HK-2 (cell line): Measurements from ENCODE around the gene DUSP1.
"Not testable (repeated sequence)": the region's sequence is repeated elsewhere in the genome, so short reads cannot be mapped to it uniquely, and the experiment has no call there.

ENCODE experiments used
- DNase-seq: peaks from one replicate; pipeline ENCODE4 v3.0.0-alpha.2; 2018; ENCODE audit not compliant: unreplicated experiment

The DUSP1 gene

GRCh38 chr5:172770675-172771438 is at the start of gene DUSP1:
Gene DUSP1, minus strand, starts transcription at chr5:172771195. Its CDS starts 243 bp downstream, at chr5:172770952.
- DNase-seq, result peak; percentile 97

- DNase-seq, result peak; percentile 54
Measured at GRCh38 chr5:172820046-172820767, 49.2 kb upstream of the DUSP1 start.

- DNase-seq, result no peak
Measured at GRCh38 chr5:172819569-172819968, 48.6 kb upstream of the DUSP1 start.

GRCh38 chr5:172818081-172818480 is 47.1 kb upstream of the DUSP1 start:
- no peak for DNase-seq

- DNase-seq, result no peak
Measured at GRCh38 chr5:172817664-172818063, 46.7 kb upstream of the DUSP1 start.

GRCh38 chr5:172816925-172817562 is 46.0 kb upstream of the DUSP1 start:
- DNase-seq, result no peak

- no peak for DNase-seq
Measured at GRCh38 chr5:172815631-172816030, 44.6 kb upstream of the DUSP1 start.

- not testable (repeated sequence) for DNase-seq
Measured at GRCh38 chr5:172810996-172811395, 40.0 kb upstream of the DUSP1 start.

GRCh38 chr5:172809774-172810173 is 38.8 kb upstream of the DUSP1 start:
- no peak for DNase-seq

- DNase-seq, result no peak
Measured at GRCh38 chr5:172807766-172808311, 36.8 kb upstream of the DUSP1 start.

GRCh38 chr5:172806897-172807672 is 36.1 kb upstream of the DUSP1 start:
- no peak for DNase-seq

- no peak for DNase-seq
Measured at GRCh38 chr5:172805736-172806255, 34.8 kb upstream of the DUSP1 start.

GRCh38 chr5:172805018-172805683 is 34.2 kb upstream of the DUSP1 start:
- DNase-seq, result no peak

GRCh38 chr5:172802567-172803176 is 31.7 kb upstream of the DUSP1 start:
- DNase-seq, result no peak

- no peak for DNase-seq
Measured at GRCh38 chr5:172802112-172802511, 31.1 kb upstream of the DUSP1 start.

- no peak for DNase-seq
Measured at GRCh38 chr5:172801179-172801671, 30.2 kb upstream of the DUSP1 start.

GRCh38 chr5:172800088-172800551 is 29.1 kb upstream of the DUSP1 start:
- no peak for DNase-seq

- no peak for DNase-seq
Measured at GRCh38 chr5:172799416-172799815, 28.4 kb upstream of the DUSP1 start.

GRCh38 chr5:172798422-172799215 is 27.6 kb upstream of the DUSP1 start:
- no peak for DNase-seq
